SK-N-SH (cell line): ENCODE results near the gene BBX.

Source experiments
- CTCF ChIP-seq: fragments of 200-600 bp; sonication (generic); IDR thresholded peaks from 2 replicates; pipeline ENCODE4 v1.6.1; 2017; ENCODE audit warnings: antibody characterized with exemption, mild to moderate bottlenecking, moderate library complexity
- EP300 ChIP-seq, 2 experiments: IDR thresholded peaks; 2 replicates each; pipeline versions ENCODE4 v1.4.0 to v1.6.1; 2012; ENCODE audit warnings: borderline replicate concordance in 1 of 2, low read depth in 1 of 2, low read length in 1 of 2
- EZH2phosphoT487 ChIP-seq: fragments of 200-600 bp; sonication (generic); IDR thresholded peaks from 2 replicates; pipeline ENCODE4 v1.6.1; 2017; ENCODE audit warnings: low read depth, mixed run types, mild to moderate bottlenecking, antibody characterized with exemption, moderate library complexity, borderline replicate concordance
- FOXM1 ChIP-seq: IDR thresholded peaks from 2 replicates; pipeline ENCODE4 v1.4.0; 2012; ENCODE audit warnings: low read depth, mild to moderate bottlenecking
- NRF1 ChIP-seq: IDR thresholded peaks from 2 replicates; pipeline ENCODE4 v1.6.1; 2012; ENCODE audit warnings: low read depth, mild to moderate bottlenecking, low read length
- POLR2AphosphoS5 ChIP-seq: IDR thresholded peaks from 2 replicates; pipeline ENCODE4 v1.6.1; 2012; ENCODE audit warnings: low read depth, low read length
- TF ChIP-seq, protein P1 (sequence below): IDR thresholded peaks from 2 replicates; pipeline ENCODE4 v1.4.0; 2012; ENCODE audit warnings: low read depth, borderline replicate concordance
- TF ChIP-seq, protein P2 (sequence below): IDR thresholded peaks from 2 replicates; pipeline ENCODE4 v1.4.0; 2012; ENCODE audit warnings: low read depth

DNA sequence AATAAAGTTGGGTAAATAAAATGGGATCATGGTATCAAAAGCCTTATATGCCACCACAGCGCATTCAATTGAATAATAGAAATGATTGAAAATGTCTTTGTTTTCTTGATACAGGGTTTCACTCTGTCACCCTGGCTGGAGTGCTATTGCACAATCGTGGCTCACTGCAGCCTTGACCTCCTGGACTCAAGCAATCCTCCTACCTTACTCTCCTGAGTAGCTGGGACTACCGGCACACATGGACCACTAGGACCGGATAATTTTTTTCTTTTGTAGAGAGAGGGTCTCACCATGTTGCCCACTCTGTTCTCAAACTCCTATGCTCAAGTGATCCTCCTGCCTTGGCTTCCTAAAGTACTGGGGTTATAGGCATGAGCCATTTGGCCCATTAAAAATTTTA, 33.8 kb upstream of the BBX start:
- TF ChIP-seq EZH2phosphoT487 (no peak), CTCF (no peak), FOXM1 (no peak), NRF1 (no peak), POLR2AphosphoS5 (no peak), EP300 (IDR thresholded peaks at IDR 0.05; ENCODE audit: borderline replicate concordance in 1 of 2, low read depth in 1 of 2, low read length in 1 of 2) (no peak)
- TF ChIP-seq, protein P1, sequence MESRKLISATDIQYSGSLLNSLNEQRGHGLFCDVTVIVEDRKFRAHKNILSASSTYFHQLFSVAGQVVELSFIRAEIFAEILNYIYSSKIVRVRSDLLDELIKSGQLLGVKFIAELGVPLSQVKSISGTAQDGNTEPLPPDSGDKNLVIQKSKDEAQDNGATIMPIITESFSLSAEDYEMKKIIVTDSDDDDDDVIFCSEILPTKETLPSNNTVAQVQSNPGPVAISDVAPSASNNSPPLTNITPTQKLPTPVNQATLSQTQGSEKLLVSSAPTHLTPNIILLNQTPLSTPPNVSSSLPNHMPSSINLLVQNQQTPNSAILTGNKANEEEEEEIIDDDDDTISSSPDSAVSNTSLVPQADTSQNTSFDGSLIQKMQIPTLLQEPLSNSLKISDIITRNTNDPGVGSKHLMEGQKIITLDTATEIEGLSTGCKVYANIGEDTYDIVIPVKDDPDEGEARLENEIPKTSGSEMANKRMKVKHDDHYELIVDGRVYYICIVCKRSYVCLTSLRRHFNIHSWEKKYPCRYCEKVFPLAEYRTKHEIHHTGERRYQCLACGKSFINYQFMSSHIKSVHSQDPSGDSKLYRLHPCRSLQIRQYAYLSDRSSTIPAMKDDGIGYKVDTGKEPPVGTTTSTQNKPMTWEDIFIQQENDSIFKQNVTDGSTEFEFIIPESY: no peak
- TF ChIP-seq, protein P2, sequence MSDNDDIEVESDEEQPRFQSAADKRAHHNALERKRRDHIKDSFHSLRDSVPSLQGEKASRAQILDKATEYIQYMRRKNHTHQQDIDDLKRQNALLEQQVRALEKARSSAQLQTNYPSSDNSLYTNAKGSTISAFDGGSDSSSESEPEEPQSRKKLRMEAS: no peak
